Thyroid gland (tissue), 4 donors: ENCODE measurements around the gene SAXO1. TPM values are rescaled to one million over a fixed set of nuclear protein-coding genes. Genes with fewer than 3 reads are reported as not detected.
"Not testable (repeated sequence)": the region's sequence is repeated elsewhere in the genome, so short reads cannot be mapped to it uniquely, and the experiment has no call there.

Experiments
- DNase-seq, 2 donors: peaks; one replicate each; pipeline ENCODE4 v3.0.0-alpha.2; 2019
- H3K27ac ChIP-seq, 3 donors: fragments of 200-600 bp; sonication (generic); 1 replicate in 2 of 3; 2 replicates in 1 of 3; pipeline ENCODE4 v1.5.1; 2016 to 2019; ENCODE audit warnings: mild to moderate bottlenecking in 1 of 3, moderate library complexity in 1 of 3
- H3K27me3 ChIP-seq: fragments of 200-600 bp; sonication (generic); one replicate; pipeline ENCODE4 v1.5.1; 2019
- H3K36me3 ChIP-seq, 2 donors: fragments of 200-600 bp; sonication (generic); one replicate each; pipeline ENCODE4 v1.5.1; 2016 to 2019
- H3K4me1 ChIP-seq, 2 donors: fragments of 200-600 bp; sonication (generic); one replicate each; pipeline ENCODE4 v1.5.1; 2017 to 2019
- H3K4me3 ChIP-seq, 3 donors: fragments of 200-600 bp; sonication (generic); replicated peaks in 1 of 3; 1 replicate in 2 of 3; 2 replicates in 1 of 3; pipeline ENCODE4 v1.5.1; 2016; ENCODE audit warnings: mild to moderate bottlenecking in 1 of 3
- H3K9me3 ChIP-seq: fragments of 200-600 bp; sonication (generic); one replicate; pipeline ENCODE4 v1.5.1; 2017
- CTCF ChIP-seq, 6 experiments: fragments of 200-600 bp in 3 of 6; fragments of 450-650 bp in 3 of 6; sonication (generic) in 3 of 6; IDR thresholded peaks; one replicate each; pipeline ENCODE4 v1.5.1; 2016 to 2019; ENCODE audit warnings: antibody characterized with exemption in 6 of 6, mild to moderate bottlenecking in 2 of 6, inconsistent platforms in 1 of 6, moderate library complexity in 1 of 6
- POLR2A ChIP-seq, 2 donors: fragments of 450-650 bp; IDR thresholded peaks; one replicate each; pipeline ENCODE4 v1.6.1; 2017; ENCODE audit warnings: antibody characterized with exemption in 2 of 2, mild to moderate bottlenecking in 2 of 2, moderate library complexity in 1 of 2
- WGBS, 2 donors: methylation state at CpG; one replicate each; pipeline ENCODE4 v1.1.5; 2017; 5-methylcytosine and 5-hydroxymethylcytosine counted together
- intact Hi-C: fragments of 100-400 bp; cut with DNase I; formaldehyde crosslinking; loops from one replicate; pipeline ENCODE4 v1.15.1; 2023
- total RNA-seq, 4 donors: library from RNA; depleted of rRNA; stranded (reverse); fragments of >200 nt; gene quantifications; one replicate each; pipeline ENCODE4 v1.2.3, GENCODE V29; 2016

Gene SAXO1
- total RNA-seq, 4 donors from 2014 or later, result 0.54 TPM; not detected in 3

DNA sequence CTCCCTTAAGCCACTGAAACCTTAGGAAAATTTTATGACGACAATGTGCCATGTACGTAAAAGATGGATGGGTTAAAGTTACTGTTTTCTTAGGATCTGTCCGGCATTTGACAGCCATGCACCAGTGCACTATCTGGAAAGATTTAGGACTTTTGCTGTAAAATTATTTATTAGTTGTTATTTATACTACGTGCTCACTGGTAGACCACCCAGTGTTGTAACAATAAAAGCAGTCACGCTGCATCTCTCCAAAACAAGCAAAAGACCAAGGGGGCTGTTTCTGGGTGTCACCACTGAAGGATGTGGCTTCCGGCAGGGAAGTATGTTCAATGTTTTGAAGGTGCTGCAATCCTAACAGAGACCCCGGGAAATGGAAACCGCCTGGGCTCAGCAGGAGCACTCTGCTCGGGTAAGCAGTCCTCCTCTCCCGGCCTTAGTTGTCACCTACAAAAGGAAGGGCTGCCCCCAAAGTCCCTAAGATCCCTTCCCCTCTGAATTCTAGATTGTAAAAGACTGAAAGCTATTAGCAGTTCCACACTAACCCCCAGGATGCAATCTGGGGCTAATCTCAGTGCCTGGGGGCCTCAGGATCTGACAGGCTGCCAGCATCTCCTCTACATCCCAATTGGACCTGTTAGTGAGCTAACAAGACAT, 38.6 kb downstream of the SAXO1 start:
- DNase-seq, result no peak
- no peak for TF ChIP-seq CTCF (IDR thresholded peaks at IDR 0.05)
- TF ChIP-seq POLR2A (IDR thresholded peaks at IDR 0.05), result no peak
- Histone ChIP-seq H3K36me3 (no peaks in the 10 kb centered on the region), H3K9me3 (no peaks in the 10 kb centered on the region), H3K27ac (no peak overlapping the region), H3K4me3 (no peak overlapping the region), H3K27me3 (no peaks in the 10 kb centered on the region), H3K4me1 (no peaks in the 10 kb centered on the region)
- intact Hi-C loops, result no loop called here
- 84 to 87% methylated on average over 9 to 10 of the region's 10 CpGs for WGBS, 2 donors

DNA sequence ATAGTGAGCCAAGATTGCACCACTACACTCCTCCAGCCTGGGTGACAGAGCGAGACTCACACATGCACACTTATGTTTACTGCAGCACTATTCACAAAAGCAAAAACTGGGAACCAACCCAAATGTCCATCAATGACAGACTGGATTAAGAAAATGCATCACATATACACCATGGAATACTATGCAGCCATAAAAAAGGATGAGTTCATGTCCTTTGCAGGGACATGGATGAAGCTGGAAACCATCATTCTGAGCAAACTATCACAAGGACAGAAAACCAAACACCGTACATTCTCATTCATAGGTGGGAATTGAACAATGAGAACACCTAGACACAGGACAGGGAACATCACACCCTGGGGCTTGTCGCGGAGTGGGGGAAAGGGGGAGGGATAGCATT, 41.8 kb downstream of the SAXO1 start:
- H3K27me3 ChIP-seq, H3K4me1 ChIP-seq, H3K36me3 ChIP-seq, H3K9me3 ChIP-seq, H3K27ac ChIP-seq, intact Hi-C loops, H3K4me3 ChIP-seq, DNase-seq: not testable (repeated sequence)
- WGBS, 2 donors, result 97 to 99% methylated on average over 4 of the region's 4 CpGs

- WGBS, 2 donors, result 95% methylated on average over 5 of the region's 5 CpGs
- Histone ChIP-seq H3K4me1 (peaks cover 6 to 7% of the 10 kb centered on the region in 2 donors), H3K9me3 (no peaks in the 10 kb centered on the region), H3K27ac (no peak overlapping the region), H3K27me3 (no peaks in the 10 kb centered on the region), H3K36me3 (no peaks in the 10 kb centered on the region), H3K4me3 (no peak overlapping the region)
- no peak for DNase-seq
- intact Hi-C loops, result no loop called here
- no peak for TF ChIP-seq CTCF (IDR thresholded peaks at IDR 0.05)
- no peak for TF ChIP-seq POLR2A (IDR thresholded peaks at IDR 0.05)
Observed at GRCh38 chr9:18990494-18990893, 42.5 kb downstream of the SAXO1 start.

DNA sequence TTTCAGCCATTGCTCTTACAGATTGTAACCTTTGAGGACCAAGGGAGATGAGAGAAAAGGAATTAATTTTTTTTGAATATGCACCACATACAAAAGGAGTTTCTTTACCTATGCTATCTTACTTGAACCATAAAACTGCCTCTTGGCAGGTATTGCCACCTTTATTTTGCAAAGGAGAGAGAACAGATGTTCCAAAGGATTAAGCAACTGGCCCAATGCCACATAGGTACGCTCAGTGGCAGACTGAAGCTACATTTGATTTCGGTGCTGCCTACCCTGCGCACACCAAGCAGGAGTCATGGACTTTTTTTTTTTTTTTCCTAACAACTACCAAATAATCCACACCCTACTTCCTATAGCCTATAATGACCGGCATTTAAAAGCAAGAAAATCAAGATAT, 43.1 kb downstream of the SAXO1 start:
- Histone ChIP-seq H3K36me3 (no peaks in the 10 kb centered on the region), H3K4me3 (no peak overlapping the region)

GRCh38 chr9:18989097-18989496, 43.9 kb downstream of the SAXO1 start:
- no peak for DNase-seq
- Histone ChIP-seq H3K27me3 (no peaks in the 10 kb centered on the region), H3K36me3 (no peaks in the 10 kb centered on the region), H3K27ac (no peak overlapping the region), H3K9me3 (no peaks in the 10 kb centered on the region), H3K4me3 (no peak overlapping the region), H3K4me1 (peaks cover 15 to 18% of the 10 kb centered on the region in 2 donors)
- TF ChIP-seq CTCF (IDR thresholded peaks at IDR 0.05), result no peak
- TF ChIP-seq POLR2A (IDR thresholded peaks at IDR 0.05), result no peak
- WGBS, 2 donors, result 79 to 89% methylated on average over 2 of the region's 2 CpGs
- intact Hi-C loops, result no loop called here

More for the DNA sequence above, 43.1 kb downstream of the SAXO1 start:
- no peaks in the 10 kb centered on the region for H3K9me3 ChIP-seq
- intact Hi-C loops, result no loop called here
- H3K27ac ChIP-seq, result no peak overlapping the region
- no peak for DNase-seq
- no peaks in the 10 kb centered on the region for H3K27me3 ChIP-seq
- TF ChIP-seq CTCF (IDR thresholded peaks at IDR 0.05), result no peak
- no peak for TF ChIP-seq POLR2A (IDR thresholded peaks at IDR 0.05)
- WGBS, 2 donors, result 94 to 97% methylated on average over 4 of the region's 4 CpGs
- H3K4me1 ChIP-seq, result peaks cover 13% of the 10 kb centered on the region in 2 donors
